ENCODE data around the gene LRCH1.
A peak's percentile ranks its signal among the peaks of the same experiment; 100 is the strongest.

Gene LRCH1

GRCh38 chr13:46600943-46601311, 48.0 kb downstream of the LRCH1 start:
- H3K4me3 ChIP-seq (ENCODE audit: low read length): no peak overlapping the region; the same call in 1 of the 2 replicates
- TF ChIP-seq ZNF274 (IDR thresholded peaks at IDR 0.05; ENCODE audit: low read depth, low read length): no peak

GRCh38 chr13:46602531-46602930, 49.6 kb downstream of the LRCH1 start:
- H3K4me3 ChIP-seq (ENCODE audit: low read length): no peak overlapping the region
- no peak for TF ChIP-seq ZNF274 (IDR thresholded peaks at IDR 0.05; ENCODE audit: low read depth, low read length)

DNA sequence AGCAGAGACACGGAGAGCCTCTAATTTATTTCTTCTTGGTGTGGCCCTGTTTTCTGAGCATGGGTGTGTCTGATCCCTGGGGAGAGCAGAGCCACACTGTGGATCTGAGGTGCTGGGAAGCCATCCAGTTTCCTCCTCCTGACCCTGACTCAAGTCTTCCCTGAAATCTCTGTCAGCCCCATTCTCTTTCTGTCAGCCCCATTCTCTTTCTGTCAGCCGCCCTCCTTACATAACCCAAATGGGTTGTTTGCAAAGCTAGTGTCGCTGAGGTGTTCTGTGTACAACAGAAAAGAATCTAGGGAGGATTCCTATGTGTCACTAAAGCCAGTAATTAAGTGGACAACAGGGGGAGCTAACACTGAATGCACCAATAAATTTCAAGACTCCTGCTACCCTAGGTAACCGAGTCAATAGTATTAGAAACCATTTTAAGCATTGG, 50.2 kb downstream of the LRCH1 start:
- no peak overlapping the region for H3K4me3 ChIP-seq (ENCODE audit: low read length)
- TF ChIP-seq ZNF274 (IDR thresholded peaks at IDR 0.05; ENCODE audit: low read depth, low read length): no peak

DNA sequence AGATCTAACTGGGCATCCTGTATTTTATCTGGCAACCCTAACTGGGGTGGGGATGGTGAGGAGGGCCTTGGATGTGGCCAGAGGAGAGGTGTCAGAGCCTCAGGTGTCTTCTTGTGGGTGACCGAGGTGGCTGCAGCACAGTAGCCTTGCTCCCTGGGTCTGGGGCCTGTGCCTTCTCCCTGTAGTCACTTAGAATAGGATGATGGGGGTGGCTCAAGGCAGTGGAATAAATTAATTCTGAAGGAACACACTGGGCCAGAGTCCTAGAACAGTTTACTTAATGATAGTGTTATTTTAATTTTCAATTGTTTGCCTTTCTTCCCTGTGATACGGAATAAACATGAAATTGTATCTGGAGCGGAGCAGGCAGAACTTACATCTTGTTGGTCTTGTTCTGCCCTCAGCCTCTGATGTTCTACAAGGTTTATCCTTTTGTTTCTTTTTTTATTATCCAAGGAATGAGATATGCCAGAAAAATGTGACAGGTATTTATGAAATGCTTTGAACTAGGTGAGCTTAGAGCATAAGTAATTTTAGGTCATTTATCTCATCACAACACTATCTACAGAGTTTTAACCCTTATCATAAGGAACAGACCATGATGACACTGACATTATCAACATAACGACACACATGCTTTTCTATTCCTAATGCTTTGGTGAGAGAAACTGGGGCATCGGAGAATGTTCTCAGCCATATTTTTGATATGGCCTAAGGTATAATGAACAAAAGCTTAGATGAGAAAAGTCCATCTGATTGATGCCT, 51.4 kb downstream of the LRCH1 start:
- no peak for TF ChIP-seq ZNF274 (IDR thresholded peaks at IDR 0.05; ENCODE audit: low read depth, low read length)
- no peak overlapping the region for H3K4me3 ChIP-seq (ENCODE audit: low read length)

DNA sequence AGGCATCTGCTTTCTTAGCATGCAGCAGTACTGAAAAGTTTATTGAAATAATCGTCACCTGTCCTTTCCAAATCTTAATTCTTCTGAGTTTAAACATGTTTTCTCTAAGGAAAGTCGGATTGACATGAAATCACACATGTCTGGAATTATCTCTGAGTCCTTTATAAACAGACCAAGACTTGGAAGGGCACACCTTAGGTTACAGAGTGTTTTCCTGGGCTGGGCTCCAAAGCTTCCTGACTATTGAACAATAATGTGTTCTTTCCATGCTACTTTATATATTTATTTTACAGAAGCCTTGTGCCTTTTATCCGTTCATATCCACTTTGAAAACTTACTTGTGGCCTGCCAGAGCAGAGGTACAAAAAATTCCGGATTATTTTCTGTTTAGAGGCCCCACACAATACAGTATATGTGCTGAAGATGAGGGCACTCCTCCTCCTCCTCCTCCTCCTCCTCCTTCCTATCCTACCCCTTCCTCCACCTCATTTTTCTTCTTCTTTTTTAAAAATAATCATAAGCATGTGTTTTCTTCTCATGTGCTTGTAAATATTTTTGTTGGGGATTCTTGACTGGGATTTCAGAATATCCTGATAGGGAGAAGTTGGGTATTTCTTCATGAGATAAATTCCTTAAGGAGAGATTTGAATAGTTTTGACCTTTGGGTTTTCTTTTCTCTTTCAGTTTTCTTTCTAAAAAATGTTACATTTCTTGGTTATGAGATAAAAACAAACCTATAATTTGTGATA, 52.3 kb downstream of the LRCH1 start:
- H3K4me3 ChIP-seq (ENCODE audit: low read length): no peak overlapping the region
- TF ChIP-seq ZNF274 (IDR thresholded peaks at IDR 0.05; ENCODE audit: low read depth, low read length): no peak

- peak overlapping the region; percentile 9; the same call in 1 of the 2 replicates for H3K4me3 ChIP-seq (ENCODE audit: low read length)
- TF ChIP-seq ZNF274 (IDR thresholded peaks at IDR 0.05; ENCODE audit: low read depth, low read length): no peak
Measured at GRCh38 chr13:46605825-46606554, 53.0 kb downstream of the LRCH1 start.

DNA sequence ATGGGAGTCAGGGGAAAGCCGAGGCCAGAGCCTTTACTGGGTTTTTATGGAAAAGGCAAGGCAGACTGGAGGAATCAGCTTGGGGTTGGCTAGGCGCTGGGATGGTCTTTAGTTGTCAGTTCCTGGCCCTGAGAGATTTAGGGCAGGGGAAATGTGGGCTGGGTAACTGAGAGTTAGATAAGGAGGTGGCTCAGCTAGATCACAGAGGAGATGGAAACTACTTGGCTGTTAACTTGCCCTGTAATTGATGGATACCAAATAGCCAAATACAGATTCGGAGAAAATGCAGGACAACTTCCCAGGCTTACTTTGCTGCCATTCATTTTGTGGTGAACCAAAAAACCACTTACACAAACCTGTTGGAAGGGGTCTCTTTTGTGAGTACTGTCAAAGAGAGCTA, 54.0 kb downstream of the LRCH1 start:
- no peak for TF ChIP-seq ZNF274 (IDR thresholded peaks at IDR 0.05; ENCODE audit: low read depth, low read length)
- H3K4me3 ChIP-seq (ENCODE audit: low read length): peak overlapping the region; percentile 9; the same call in 1 of the 2 replicates

DNA sequence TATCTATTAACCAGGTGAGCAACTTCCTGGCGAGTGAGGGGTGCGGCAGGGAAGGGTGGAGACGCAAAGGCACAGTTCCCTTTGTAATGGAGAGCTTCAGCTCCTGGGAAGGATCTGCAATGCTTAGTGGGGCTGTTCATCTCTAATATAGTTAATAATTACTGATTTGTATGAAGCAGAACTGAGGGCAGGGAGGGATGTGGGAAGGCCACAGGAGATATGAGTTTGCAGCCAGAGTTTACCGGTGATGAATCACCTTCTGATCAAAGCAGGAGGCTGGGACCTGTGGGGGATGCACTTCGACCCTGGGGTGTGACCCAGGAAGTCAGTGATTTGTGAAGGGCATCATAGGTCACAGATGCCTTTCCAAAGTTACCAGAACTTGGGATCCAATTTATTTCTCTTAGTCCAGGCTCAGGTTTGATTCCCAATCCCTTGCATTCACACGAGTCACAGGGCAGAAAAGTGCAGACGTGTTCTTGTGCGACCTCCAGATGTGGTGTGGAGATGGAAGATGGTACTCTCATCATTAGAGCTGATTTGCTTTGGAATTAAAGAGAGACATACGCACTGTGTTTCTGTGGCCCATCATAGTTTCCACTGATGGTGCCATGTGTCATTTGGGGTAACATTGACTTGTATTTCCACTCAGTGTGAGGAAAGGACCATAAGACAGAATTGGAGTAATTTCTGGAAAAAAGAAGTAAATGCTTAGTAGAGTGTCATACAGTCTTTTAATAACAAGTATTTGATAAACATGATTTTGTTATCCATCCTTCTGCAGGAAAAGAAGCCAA, 55.0 kb downstream of the LRCH1 start:
- TF ChIP-seq ZNF274 (IDR thresholded peaks at IDR 0.05; ENCODE audit: low read depth, low read length): no peak
- H3K4me3 ChIP-seq (ENCODE audit: low read length): no peak overlapping the region; the same call in 1 of the 2 replicates

GRCh38 chr13:46609052-46609451, 56.1 kb downstream of the LRCH1 start:
- TF ChIP-seq ZNF274 (IDR thresholded peaks at IDR 0.05; ENCODE audit: low read depth, low read length): no peak
- H3K4me3 ChIP-seq (ENCODE audit: low read length): no peak overlapping the region

- no peak overlapping the region for H3K4me3 ChIP-seq (ENCODE audit: low read length)
- TF ChIP-seq ZNF274 (IDR thresholded peaks at IDR 0.05; ENCODE audit: low read depth, low read length): no peak
Measured at GRCh38 chr13:46609726-46610125, 56.8 kb downstream of the LRCH1 start.

DNA sequence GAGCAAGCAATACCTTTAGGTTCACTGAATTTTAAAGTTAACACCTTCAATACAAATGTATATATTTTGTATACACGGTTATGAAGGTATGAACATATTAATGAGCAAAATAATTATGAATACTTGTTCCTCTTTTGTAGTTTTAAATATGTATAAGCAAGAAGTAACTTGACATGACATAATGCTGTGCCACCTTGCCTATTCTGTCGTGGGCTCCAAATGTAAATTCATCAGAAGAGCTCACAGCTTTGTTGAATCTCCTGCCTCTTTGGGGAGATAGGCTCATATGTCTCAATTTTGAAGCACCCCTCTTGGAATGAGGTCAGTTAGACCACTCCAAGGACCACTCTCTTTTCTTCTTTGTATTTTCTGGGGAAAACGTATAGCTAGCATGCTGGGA, 59.3 kb downstream of the LRCH1 start:
- H3K4me3 ChIP-seq (ENCODE audit: low read length): no peak overlapping the region
- TF ChIP-seq ZNF274 (IDR thresholded peaks at IDR 0.05; ENCODE audit: low read depth, low read length): no peak

DNA sequence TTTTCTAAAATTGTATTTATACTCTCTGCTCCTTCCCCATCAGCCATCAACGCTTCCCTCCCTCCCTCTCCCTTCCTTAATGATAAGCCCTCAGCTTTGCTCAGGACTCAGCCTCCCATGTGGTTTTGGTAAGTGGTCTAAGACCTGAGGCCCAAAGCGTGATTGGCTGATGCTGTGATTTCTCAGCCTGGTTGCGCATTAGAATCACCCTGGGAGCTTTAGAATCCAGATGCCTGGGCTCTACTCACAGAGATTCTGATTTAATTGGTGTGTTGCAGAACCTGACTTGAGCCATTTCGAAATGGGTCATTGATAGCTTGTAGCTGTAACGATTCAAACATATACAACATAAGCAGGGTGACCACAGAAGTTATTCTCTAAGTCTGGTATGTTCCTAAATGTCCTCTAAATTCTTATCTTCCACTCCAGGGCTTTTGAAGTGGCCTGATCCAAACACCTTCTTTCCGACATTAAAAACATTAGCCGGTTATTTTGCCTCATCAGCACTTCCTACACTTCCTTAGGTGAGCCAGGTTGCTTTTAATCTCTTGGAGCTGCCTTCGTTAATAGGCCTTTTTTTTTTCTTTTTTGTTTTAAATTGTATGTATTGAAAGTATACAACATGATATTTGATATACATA, 60.6 kb downstream of the LRCH1 start:
- no peak overlapping the region for H3K4me3 ChIP-seq (ENCODE audit: low read length)
- no peak for TF ChIP-seq ZNF274 (IDR thresholded peaks at IDR 0.05; ENCODE audit: low read depth, low read length)

- no peak for TF ChIP-seq ZNF274 (IDR thresholded peaks at IDR 0.05; ENCODE audit: low read depth, low read length)
- no peak overlapping the region for H3K4me3 ChIP-seq (ENCODE audit: low read length)
Measured at GRCh38 chr13:46614582-46614981, 61.6 kb downstream of the LRCH1 start.
